Activated T-helper 1 cell treated with anti-CD3 and anti-CD28 coated beads, Interleukin-12 subunit alpha, Interleukin-12 subunit beta, Interleukin-2, Interleukin-4 antibody, amounts not matched to agents 30 ng/mL and 10 ng/mL and 1 ng/mL, durations not matched to agents 14 hours and 24 hours and 36 hours (primary cell): ENCODE measurements around the gene STPG4. TPM values are rescaled to one million over a fixed set of nuclear protein-coding genes. Genes with fewer than 3 reads are reported as not detected.
"Not testable (repeated sequence)": the region's sequence is repeated elsewhere in the genome, so short reads cannot be mapped to it uniquely, and the experiment has no call there.

Experiments used
- DNase-seq: peaks from one replicate; pipeline ENCODE4 v3.0.0; 2021; ENCODE audit warnings: low spot score
- H3K27ac Mint-ChIP-seq: one replicate; pipeline ENCODE4 v1.8.0; 2021; ENCODE audit warnings: mild to moderate bottlenecking, mixed read lengths
- H3K27me3 Mint-ChIP-seq: one replicate; pipeline ENCODE4 v1.8.0; 2022; ENCODE audit warnings: mild to moderate bottlenecking, moderate library complexity, mixed read lengths; ENCODE audit not compliant: insufficient read depth
- H3K36me3 Mint-ChIP-seq: one replicate; pipeline ENCODE4 v1.8.0; 2021; ENCODE audit warnings: low read depth, mixed read lengths
- H3K4me1 Mint-ChIP-seq: one replicate; pipeline ENCODE4 v1.8.0; 2021; ENCODE audit warnings: low read depth, mixed read lengths
- H3K4me3 Mint-ChIP-seq: one replicate; pipeline ENCODE4 v1.8.0; 2021; ENCODE audit warnings: mild to moderate bottlenecking, moderate library complexity, mixed read lengths
- H3K9me3 Mint-ChIP-seq: one replicate; pipeline ENCODE4 v1.8.0; 2021; ENCODE audit warnings: mixed read lengths
- intact Hi-C: fragments of 100-400 bp; cut with micrococcal nuclease; formaldehyde crosslinking; loops from one replicate; pipeline ENCODE4 v1.15.1; 2024
- total RNA-seq: library from RNA; stranded (reverse); gene quantifications from 2 replicates; pipeline ENCODE4 v1.2.3, GENCODE V29; 2022

STPG4 gene
- total RNA-seq, 1 donor from 2014 or later = 0.34 TPM

DNA sequence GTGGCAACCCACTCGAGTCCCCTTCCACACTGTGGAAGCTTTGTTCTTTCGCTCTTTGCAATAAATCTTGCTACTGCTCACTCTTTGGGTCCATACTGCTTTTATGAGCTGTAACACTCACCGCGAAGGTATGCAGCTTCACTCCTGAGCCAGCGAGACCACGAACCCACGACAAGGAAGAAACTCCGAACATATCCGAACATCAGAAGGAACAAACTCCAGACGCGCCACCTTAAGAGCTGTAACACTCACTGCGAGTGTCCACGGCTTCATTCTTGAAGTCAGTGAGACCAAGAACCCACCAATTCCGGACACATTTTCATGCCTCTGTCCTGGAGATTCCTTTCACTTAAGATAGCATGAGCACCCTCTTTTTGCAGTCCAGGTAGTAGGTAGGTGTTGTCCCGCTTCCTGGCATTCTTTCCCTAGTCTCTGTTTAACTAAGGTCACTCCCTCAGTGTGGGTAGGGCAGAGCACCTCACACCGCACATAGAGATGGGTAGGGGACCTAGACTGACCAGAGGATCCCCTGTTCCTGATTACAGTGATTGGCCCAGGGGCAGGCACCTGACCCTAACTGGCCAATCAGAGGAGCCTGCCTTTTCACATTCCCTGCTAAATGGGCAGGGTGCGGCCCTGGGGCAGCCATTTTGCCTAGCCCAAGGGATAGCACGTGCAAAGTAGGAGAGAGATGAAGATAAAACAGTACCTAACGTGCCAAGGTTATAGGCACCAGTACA, 46.7 kb downstream of the STPG4 start:
- not testable (repeated sequence) for H3K27ac Mint-ChIP-seq

GRCh38 chr2:47107201-47107600, 47.9 kb downstream of the STPG4 start:
- H3K36me3 Mint-ChIP-seq, H3K9me3 Mint-ChIP-seq, H3K4me1 Mint-ChIP-seq, H3K27ac Mint-ChIP-seq, H3K27me3 Mint-ChIP-seq, intact Hi-C loops, H3K4me3 Mint-ChIP-seq, DNase-seq: not testable (repeated sequence)

More for the DNA sequence above, 46.7 kb downstream of the STPG4 start:
- intact Hi-C loops, H3K4me1 Mint-ChIP-seq, H3K36me3 Mint-ChIP-seq, H3K27me3 Mint-ChIP-seq, H3K4me3 Mint-ChIP-seq, H3K9me3 Mint-ChIP-seq, DNase-seq: not testable (repeated sequence)

DNA sequence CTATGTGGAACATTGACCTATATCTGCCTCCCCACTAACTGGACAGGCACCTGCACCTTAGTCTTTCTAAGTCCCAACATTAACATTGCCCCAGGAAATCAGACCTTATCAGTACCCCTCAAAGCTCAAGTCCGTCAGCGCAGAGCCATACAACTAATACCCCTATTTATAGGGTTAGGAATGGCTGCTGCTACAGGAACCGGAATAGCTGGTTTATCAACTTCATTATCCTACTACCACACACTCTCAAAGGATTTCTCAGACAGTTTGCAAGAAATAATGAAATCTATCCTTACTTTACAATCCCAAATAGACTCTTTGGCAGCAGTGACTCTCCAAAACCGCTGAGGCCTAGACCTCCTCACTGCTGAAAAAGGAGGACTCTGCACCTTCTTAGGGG, 48.9 kb downstream of the STPG4 start:
- H3K27ac Mint-ChIP-seq, H3K4me3 Mint-ChIP-seq, intact Hi-C loops, DNase-seq, H3K27me3 Mint-ChIP-seq, H3K4me1 Mint-ChIP-seq, H3K9me3 Mint-ChIP-seq, H3K36me3 Mint-ChIP-seq: not testable (repeated sequence)

DNA sequence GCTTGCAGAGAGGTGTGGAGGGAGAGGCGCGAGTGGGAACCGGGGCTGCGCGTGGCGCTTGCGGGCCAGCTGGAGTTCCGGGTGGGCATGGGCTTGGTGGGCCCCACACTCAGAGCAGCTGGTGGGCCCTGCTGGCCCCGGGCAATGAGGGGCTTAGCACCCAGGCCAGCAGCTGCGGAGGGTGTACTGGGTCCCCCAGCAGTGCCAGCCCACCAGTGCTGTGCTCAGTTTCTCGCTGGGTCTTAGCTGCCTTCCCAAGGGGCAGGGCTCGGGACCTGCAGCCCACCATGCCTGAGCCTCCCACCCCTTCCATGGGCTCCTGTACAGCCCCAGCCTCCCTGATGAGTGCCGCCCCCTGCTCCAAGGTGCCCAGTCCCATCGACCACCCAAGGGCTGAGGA, 55.4 kb downstream of the STPG4 start:
- H3K4me3 Mint-ChIP-seq, intact Hi-C loops, H3K27ac Mint-ChIP-seq, H3K9me3 Mint-ChIP-seq, DNase-seq, H3K4me1 Mint-ChIP-seq, H3K27me3 Mint-ChIP-seq, H3K36me3 Mint-ChIP-seq: not testable (repeated sequence)

GRCh38 chr2:47098953-47099352, 56.2 kb downstream of the STPG4 start:
- Mint-ChIP-seq H3K27me3 (peaks cover 7% of the 10 kb centered on the region), H3K27ac (no peak overlapping the region), H3K36me3 (no peaks in the 10 kb centered on the region), H3K9me3 (no peaks in the 10 kb centered on the region), H3K4me1 (no peaks in the 10 kb centered on the region), H3K4me3 (no peak overlapping the region)
- intact Hi-C loops = no loop called here
- no peak for DNase-seq

DNA sequence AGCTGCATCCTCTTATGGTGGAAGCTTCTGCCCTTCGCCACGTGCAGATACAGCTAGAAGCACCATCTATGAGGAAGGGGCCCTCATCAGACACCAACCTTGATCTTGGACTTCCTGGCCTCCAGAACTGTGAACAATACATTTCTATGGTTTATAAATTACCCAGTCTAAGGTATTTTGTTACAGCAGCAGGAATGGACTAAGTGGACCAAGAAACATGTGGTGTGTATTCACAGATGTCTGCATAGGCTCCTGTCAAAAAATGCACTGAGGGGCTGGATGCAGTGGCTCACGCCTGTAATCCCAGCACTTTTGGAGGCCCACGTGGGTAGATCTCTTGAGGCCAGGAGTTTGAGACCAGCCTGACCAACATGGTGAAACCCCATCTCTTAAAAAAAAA, 57.5 kb downstream of the STPG4 start:
- DNase-seq = no peak
- no peak overlapping the region for H3K4me3 Mint-ChIP-seq
- no peak overlapping the region for H3K27ac Mint-ChIP-seq
- intact Hi-C loops = no loop called here
- H3K27me3 Mint-ChIP-seq = peaks cover 7% of the 10 kb centered on the region
- H3K9me3 Mint-ChIP-seq = no peaks in the 10 kb centered on the region
- H3K4me1 Mint-ChIP-seq = no peaks in the 10 kb centered on the region
- no peaks in the 10 kb centered on the region for H3K36me3 Mint-ChIP-seq

GRCh38 chr2:47096451-47096850, 58.7 kb downstream of the STPG4 start:
- H3K36me3 Mint-ChIP-seq = no peaks in the 10 kb centered on the region
- peaks cover 5% of the 10 kb centered on the region for H3K27me3 Mint-ChIP-seq
- no peak overlapping the region for H3K27ac Mint-ChIP-seq
- intact Hi-C loops = no loop called here
- H3K4me1 Mint-ChIP-seq = no peaks in the 10 kb centered on the region
- no peaks in the 10 kb centered on the region for H3K9me3 Mint-ChIP-seq
- DNase-seq = no peak
- H3K4me3 Mint-ChIP-seq = no peak overlapping the region

DNA sequence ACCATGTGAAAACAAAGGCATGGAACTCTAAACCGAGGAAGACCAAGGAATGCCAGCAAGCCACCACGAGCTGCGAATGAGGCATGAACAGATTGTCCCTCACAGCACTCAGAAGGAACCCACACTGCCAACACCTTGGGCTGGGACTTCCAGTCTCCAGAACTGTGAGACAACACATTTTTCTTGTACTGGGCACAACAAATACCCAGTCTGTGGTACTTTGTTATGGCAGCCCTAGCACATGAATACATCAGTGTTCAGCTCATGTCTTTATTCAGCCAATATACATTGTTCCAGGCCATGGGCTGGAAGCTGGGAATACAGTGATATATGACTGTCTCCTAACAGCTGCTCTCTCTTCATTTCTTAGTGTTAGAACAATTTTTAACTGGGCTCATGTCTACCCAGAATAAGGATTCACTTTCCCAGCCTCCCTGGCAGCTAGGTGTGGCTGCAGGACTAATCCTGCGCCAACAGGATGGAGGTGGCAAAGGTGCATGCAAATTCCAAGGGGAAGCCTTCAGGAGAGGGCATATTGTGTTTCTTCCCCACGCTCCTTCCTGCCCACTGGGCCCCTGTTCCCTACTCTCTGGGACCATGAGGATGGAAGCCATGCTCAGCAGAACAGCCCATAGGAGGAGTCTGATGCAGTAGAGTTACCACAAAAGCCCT, 59.6 kb downstream of the STPG4 start:
- Mint-ChIP-seq H3K4me3 (no peak overlapping the region), H3K27ac (no peak overlapping the region), H3K4me1 (no peaks in the 10 kb centered on the region), H3K36me3 (no peaks in the 10 kb centered on the region), H3K9me3 (no peaks in the 10 kb centered on the region), H3K27me3 (peaks cover 11% of the 10 kb centered on the region)
- DNase-seq = no peak
- intact Hi-C loops = no loop called here

GRCh38 chr2:47094511-47095142, 60.5 kb downstream of the STPG4 start:
- Mint-ChIP-seq H3K36me3 (no peaks in the 10 kb centered on the region), H3K4me1 (no peaks in the 10 kb centered on the region), H3K27ac (no peak overlapping the region), H3K9me3 (no peaks in the 10 kb centered on the region), H3K4me3 (no peak overlapping the region), H3K27me3 (peaks cover 11% of the 10 kb centered on the region)
- intact Hi-C loops = no loop called here
- no peak for DNase-seq

DNA sequence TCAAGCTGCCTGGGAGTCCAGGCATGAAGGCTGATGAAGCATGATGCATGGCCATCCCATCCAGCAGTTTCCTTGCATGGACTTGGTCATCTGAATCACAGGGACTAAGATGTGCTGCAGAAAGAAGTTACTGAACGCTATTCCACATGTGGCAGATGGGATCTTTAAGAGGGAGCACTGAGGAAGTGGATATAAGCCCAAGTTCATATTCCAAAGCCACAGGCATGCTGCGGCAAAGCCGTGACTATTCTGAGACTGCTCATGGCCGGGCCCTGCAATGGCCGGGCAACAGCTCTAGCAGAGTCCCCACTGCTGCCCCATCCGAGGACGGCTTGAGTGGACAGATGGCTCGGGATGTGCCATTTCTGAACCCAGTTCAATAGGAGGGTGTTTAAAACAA, 61.5 kb downstream of the STPG4 start:
- no peaks in the 10 kb centered on the region for H3K36me3 Mint-ChIP-seq

DNA sequence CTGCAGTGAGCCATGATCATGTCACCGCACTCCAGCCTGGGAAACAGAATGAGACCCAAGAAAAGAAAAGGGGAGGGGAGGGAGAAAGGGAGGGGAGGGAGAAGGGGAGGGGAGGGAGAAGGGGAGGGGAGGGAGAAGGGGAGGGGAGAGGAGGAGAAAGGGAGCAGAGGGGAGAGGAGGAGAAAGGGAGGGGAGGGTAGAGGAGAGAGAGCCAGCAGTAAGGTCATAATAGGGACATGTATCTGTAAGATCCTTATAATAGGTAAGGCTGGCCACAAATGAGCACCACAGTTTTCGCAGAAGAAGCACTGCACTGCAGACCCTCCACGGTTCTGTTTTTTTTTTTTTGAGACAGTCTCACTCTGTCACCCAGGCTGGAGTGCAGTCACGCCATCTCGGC, 62.6 kb downstream of the STPG4 start:
- Mint-ChIP-seq H3K4me3 (no peak overlapping the region), H3K9me3 (no peaks in the 10 kb centered on the region), H3K4me1 (no peaks in the 10 kb centered on the region), H3K36me3 (no peaks in the 10 kb centered on the region), H3K27me3 (peaks cover 9% of the 10 kb centered on the region), H3K27ac (no peak overlapping the region)
- intact Hi-C loops = no loop called here
- DNase-seq = no peak

More for the DNA sequence above, 61.5 kb downstream of the STPG4 start:
- Mint-ChIP-seq H3K4me1 (no peaks in the 10 kb centered on the region), H3K27ac (no peak overlapping the region), H3K4me3 (no peak overlapping the region), H3K9me3 (no peaks in the 10 kb centered on the region), H3K27me3 (peaks cover 10% of the 10 kb centered on the region)
- DNase-seq = no peak
- intact Hi-C loops = no loop called here

DNA sequence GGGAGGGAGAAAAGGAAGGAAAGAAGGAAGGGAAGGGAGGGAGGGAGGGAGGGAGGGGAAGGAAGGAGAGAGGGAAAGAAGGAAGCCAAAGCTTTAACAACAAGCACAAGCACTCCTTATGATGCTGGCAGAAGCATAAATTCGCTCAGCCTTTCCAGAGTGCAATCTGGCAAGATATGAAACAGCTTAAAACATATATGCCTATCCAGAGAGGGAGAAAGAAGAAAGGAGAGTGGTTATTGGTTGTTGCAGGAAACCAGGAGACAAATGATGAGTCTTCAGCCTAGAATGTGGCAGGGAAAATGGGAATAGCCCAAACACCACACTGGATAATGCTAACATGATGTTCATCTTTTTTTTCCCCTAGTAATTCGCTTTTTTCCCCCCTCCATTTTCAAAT, 64.0 kb downstream of the STPG4 start:
- H3K4me3 Mint-ChIP-seq = no peak overlapping the region
- no peaks in the 10 kb centered on the region for H3K4me1 Mint-ChIP-seq
- H3K27ac Mint-ChIP-seq = no peak overlapping the region
- H3K9me3 Mint-ChIP-seq = no peaks in the 10 kb centered on the region
- peaks cover 6% of the 10 kb centered on the region for H3K27me3 Mint-ChIP-seq
- no peaks in the 10 kb centered on the region for H3K36me3 Mint-ChIP-seq
- intact Hi-C loops = no loop called here
- no peak for DNase-seq

- H3K27ac Mint-ChIP-seq = no peak overlapping the region
- H3K27me3 Mint-ChIP-seq = peaks cover 7% of the 10 kb centered on the region
- intact Hi-C loops = no loop called here
- H3K9me3 Mint-ChIP-seq = no peaks in the 10 kb centered on the region
- DNase-seq = no peak
- no peaks in the 10 kb centered on the region for H3K4me1 Mint-ChIP-seq
- no peak overlapping the region for H3K4me3 Mint-ChIP-seq
- H3K36me3 Mint-ChIP-seq = no peaks in the 10 kb centered on the region
These were observed 66.0 kb downstream of the STPG4 start for GRCh38 chr2:47089083-47089464.
